A549 (cell line): ENCODE results near the gene HAUS6. TPM values are rescaled to one million over a fixed set of nuclear protein-coding genes. Genes with fewer than 3 reads are reported as not detected.

Source experiments
- ATAC-seq, 2 experiments: fragments of 200-7000 bp in 1 of 2; fragments of >200 bp in 1 of 2; cut with Nextera tagmentation in 1 of 2; cut with Tn5 transposase in 1 of 2; 3 replicates each; pipeline versions ENCODE4 v1.8.0 to v1.9.1; 2018 to 2020; ENCODE audit warnings: mild to moderate bottlenecking in 1 of 2, moderate library complexity in 1 of 2
- CTCF ChIA-PET: fragments of 300-600 bp; sonication (Branson Sonifier 250); formaldehyde crosslinking; extraction: SDS; loops from one replicate; lab custom pipeline; 2021; ENCODE audit warnings: antibody characterized with exemption, inconsistent platforms; lab: Yijun Ruan, JAX
- POLR2A ChIA-PET: fragments of 350-600 bp; formaldehyde crosslinking; extraction: SDS; loops from one replicate; lab custom pipeline; 2021; ENCODE audit warnings: antibody characterized with exemption, inconsistent platforms; lab: Yijun Ruan, JAX
- DNase-seq, 2 experiments: peaks; one replicate each; pipeline versions ENCODE4 v3.0.0 to v3.0.0-alpha.2; 2011 to 2016; ENCODE audit warnings: low read depth in 1 of 2, low spot score in 1 of 2
- FAIRE-seq: peaks from 2 replicates; lab custom pipeline; 2011; peaks lifted over from hg19 to GRCh38; lab: Jason Lieb, UNC
- H3K27ac ChIP-seq, 2 experiments: fragments of >200 bp; sonication (Bioruptor Twin); formaldehyde crosslinking; 3 replicates each; pipeline ENCODE4 v1.5.1; 2016 to 2017
- H3K4me1 ChIP-seq: fragments of >200 bp; sonication (Bioruptor Twin); formaldehyde crosslinking; 3 replicates; pipeline ENCODE4 v1.6.1; 2016
- H3K4me2 ChIP-seq: fragments of >200 bp; sonication (Bioruptor Twin); formaldehyde crosslinking; 3 replicates; pipeline ENCODE4 v1.6.1; 2016
- H3K4me3 ChIP-seq: fragments of >200 bp; sonication (Bioruptor Twin); formaldehyde crosslinking; 3 replicates; pipeline ENCODE4 v1.5.1; 2016
- H3K9me3 ChIP-seq: fragments of >200 bp; sonication (Bioruptor Twin); formaldehyde crosslinking; 3 replicates; pipeline ENCODE4 v1.6.1; 2016
- BHLHE40 ChIP-seq: IDR thresholded peaks from 2 replicates; pipeline ENCODE4 v1.6.1; 2012; ENCODE audit warnings: low read depth, low read length, inconsistent platforms
- CEBPB ChIP-seq, 2 experiments: fragments of >200 bp in 1 of 2; sonication (Bioruptor Twin) in 1 of 2; formaldehyde crosslinking in 1 of 2; IDR thresholded peaks; 2 replicates each; pipeline ENCODE4 v1.6.1; 2012 to 2016
- EHF ChIP-seq: fragments of 250-450 bp; sonication (Bioruptor Pico); IDR thresholded peaks from 2 replicates; pipeline ENCODE4 v1.5.0; 2020; ENCODE audit warnings: mild to moderate bottlenecking
- EHMT2 ChIP-seq: fragments of 200-600 bp; sonication (generic); IDR thresholded peaks from 2 replicates; pipeline ENCODE4 v1.6.1; 2016; ENCODE audit warnings: antibody characterized with exemption, low read depth, mild to moderate bottlenecking, moderate library complexity
- FOSB ChIP-seq: fragments of 250-450 bp; sonication (Bioruptor Pico); IDR thresholded peaks from 2 replicates; pipeline ENCODE4 v1.5.0; 2020; ENCODE audit warnings: mild to moderate bottlenecking, moderate library complexity
- GATA3 ChIP-seq: IDR thresholded peaks from 2 replicates; pipeline ENCODE4 v1.6.1; 2012; ENCODE audit warnings: borderline replicate concordance
- HES2 ChIP-seq: fragments of >200 bp; sonication (Bioruptor Twin); formaldehyde crosslinking; IDR thresholded peaks from 2 replicates; pipeline ENCODE4 v1.6.1; 2016
- HOXA7 ChIP-seq: fragments of 250-450 bp; sonication (Bioruptor Pico); IDR thresholded peaks from 2 replicates; pipeline ENCODE4 v1.5.0; 2020; ENCODE audit warnings: mild to moderate bottlenecking, moderate library complexity
- HOXB5 ChIP-seq: fragments of 250-450 bp; sonication (Bioruptor Pico); IDR thresholded peaks from 2 replicates; pipeline ENCODE4 v1.5.0; 2020; ENCODE audit warnings: mild to moderate bottlenecking, moderate library complexity
- JUN ChIP-seq, 2 experiments: fragments of >200 bp; sonication (Bioruptor Twin); formaldehyde crosslinking; IDR thresholded peaks; 2 replicates in 1 of 2; 3 replicates in 1 of 2; pipeline ENCODE4 v1.6.1; 2016 to 2017
- KDM1A ChIP-seq: fragments of 200-600 bp; sonication (generic); IDR thresholded peaks from 2 replicates; pipeline ENCODE4 v1.6.1; 2016; ENCODE audit warnings: low read depth, mild to moderate bottlenecking
- KDM5A ChIP-seq: fragments of 200-600 bp; sonication (generic); IDR thresholded peaks from 2 replicates; pipeline ENCODE4 v1.6.1; 2016; ENCODE audit warnings: antibody characterized with exemption, mild to moderate bottlenecking
- MAFK ChIP-seq: fragments of 450-650 bp; IDR thresholded peaks from 2 replicates; pipeline ENCODE4 v1.6.1; 2014; ENCODE audit not compliant: partially characterized antibody
- MAX ChIP-seq: IDR thresholded peaks from 2 replicates; pipeline ENCODE4 v1.6.1; 2012
- MAZ ChIP-seq: fragments of 150-350 bp; IDR thresholded peaks from 2 replicates; pipeline ENCODE4 v1.6.1; 2014; ENCODE audit warnings: antibody characterized with exemption, low read depth, low read length, borderline replicate concordance
- NFE2L2 ChIP-seq: fragments of 150-350 bp; conservative IDR thresholded peaks from 2 replicates; pipeline ENCODE4 v1.6.1; 2014; ENCODE audit warnings: low read length
- NPAS2 ChIP-seq: fragments of 250-450 bp; sonication (Bioruptor Pico); IDR thresholded peaks from 2 replicates; pipeline ENCODE4 v1.8.0; 2022; ENCODE audit warnings: mild to moderate bottlenecking, moderate library complexity, borderline replicate concordance
- NR3C1 ChIP-seq: fragments of >200 bp; sonication (Bioruptor Twin); formaldehyde crosslinking; IDR thresholded peaks from 3 replicates; pipeline ENCODE4 v1.6.1; 2017
- PBX3 ChIP-seq: IDR thresholded peaks from 2 replicates; pipeline ENCODE4 v1.6.1; 2012
- POLR2A ChIP-seq: IDR thresholded peaks from 2 replicates; pipeline ENCODE4 v1.6.1; 2012; ENCODE audit warnings: mild to moderate bottlenecking, low read length
- RAD21 ChIP-seq, 2 experiments: fragments of >200 bp in 1 of 2; sonication (Bioruptor Twin) in 1 of 2; formaldehyde crosslinking in 1 of 2; IDR thresholded peaks in 1 of 2; conservative IDR thresholded peaks in 1 of 2; 2 replicates in 1 of 2; 3 replicates in 1 of 2; pipeline ENCODE4 v1.6.1; 2012 to 2018; ENCODE audit warnings: inconsistent platforms in 1 of 2
- RCOR1 ChIP-seq: fragments of 150-350 bp; IDR thresholded peaks from 2 replicates; pipeline ENCODE4 v1.6.1; 2014; ENCODE audit warnings: antibody characterized with exemption, low read length, low read depth
- RNF2 ChIP-seq: fragments of 200-600 bp; sonication (generic); IDR thresholded peaks from 2 replicates; pipeline ENCODE4 v1.6.1; 2016; ENCODE audit warnings: low read depth, mild to moderate bottlenecking, antibody characterized with exemption, moderate library complexity, borderline replicate concordance
- SMC3 ChIP-seq: fragments of >200 bp; sonication (Bioruptor Twin); formaldehyde crosslinking; IDR thresholded peaks from 3 replicates; pipeline ENCODE4 v1.6.1; 2018; ENCODE audit warnings: inconsistent platforms
- TP53 ChIP-seq: fragments of 250-450 bp; sonication (Bioruptor Pico); IDR thresholded peaks from 2 replicates; pipeline ENCODE4 v1.5.0; 2021; ENCODE audit warnings: mild to moderate bottlenecking, moderate library complexity
- WGBS: methylation state at CpG from one replicate; pipeline ENCODE4 v1.1.6; 2017; ENCODE audit errors: missing lambda C conversion rate; 5-methylcytosine and 5-hydroxymethylcytosine counted together
- polyA plus RNA-seq, 4 experiments: library from polyadenylated mRNA; depleted of rRNA in 3 of 4; stranded (reverse); fragments of >200 nt; fragmentation: RNase III in 1 of 4; extraction: RNeasy Plus Mini Kit Qiagen cat#74134 plus additional on column Dnase treatment in 1 of 4; gene quantifications; 2 replicates in 3 of 4; 3 replicates in 1 of 4; pipeline ENCODE4 v1.2.3, GENCODE V29; 2011 to 2017
- TF ChIP-seq, protein P1 (sequence below): fragments of 250-450 bp; sonication (Bioruptor Pico); IDR thresholded peaks from 2 replicates; pipeline ENCODE4 v1.5.0; 2021; ENCODE audit warnings: mild to moderate bottlenecking, moderate library complexity, borderline replicate concordance

The HAUS6 gene
- polyA plus RNA-seq, 2 of the 4 experiments (the other 2 are of a cell fraction) = 22.4 to 34.6 TPM

DNA sequence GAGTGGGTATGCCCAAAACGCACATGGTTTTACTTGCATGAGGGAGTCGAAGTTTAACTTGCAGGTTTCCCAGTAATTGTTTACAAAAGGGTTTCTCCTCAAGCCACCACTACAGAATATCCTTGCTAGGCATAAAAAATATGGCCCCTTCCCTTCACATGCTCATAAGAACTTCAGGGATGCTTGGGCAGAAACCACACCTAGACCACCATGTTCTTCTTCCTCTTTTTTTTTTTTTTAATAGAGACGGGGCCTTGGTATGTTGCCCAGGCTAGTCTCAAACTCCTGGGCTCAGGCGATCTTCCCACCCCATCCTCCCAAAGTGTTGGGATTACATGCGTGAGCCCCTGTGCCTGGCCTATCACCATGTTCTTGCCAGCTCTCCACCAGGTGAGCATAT lies 43.2 kb upstream of the HAUS6 start:
- Histone ChIP-seq H3K27ac (no peak overlapping the region), H3K4me3 (no peak overlapping the region), H3K9me3 (no peaks in the 10 kb centered on the region), H3K4me2 (no peak overlapping the region), H3K4me1 (peaks cover 14% of the 10 kb centered on the region; the same call in 2 of the 3 replicates)
- WGBS = 78% methylated on average over 5 of the region's 5 CpGs
- no peak for FAIRE-seq
- POLR2A ChIA-PET = no interaction called here
- TF ChIP-seq RCOR1 = no peak
- TF ChIP-seq PBX3 = no peak
- TF ChIP-seq MAZ = no peak
- TF ChIP-seq KDM5A = no peak
- TF ChIP-seq NR3C1 = no peak
- no peak for TF ChIP-seq MAFK
- TF ChIP-seq HOXB5 = no peak
- no peak for TF ChIP-seq MAX
- TF ChIP-seq EHMT2 = no peak
- no peak for TF ChIP-seq RAD21 (conservative IDR thresholded peaks at IDR 0.05 in 1 of 2, IDR thresholded peaks at IDR 0.05 in 1 of 2)
- TF ChIP-seq FOSB (CRISPR knock-in tag) = no peak
- no peak for TF ChIP-seq GATA3
- no peak for TF ChIP-seq RNF2
- no peak for TF ChIP-seq CEBPB (IDR thresholded peaks at IDR 0.05)
- no peak for TF ChIP-seq BHLHE40
- TF ChIP-seq, protein P1, sequence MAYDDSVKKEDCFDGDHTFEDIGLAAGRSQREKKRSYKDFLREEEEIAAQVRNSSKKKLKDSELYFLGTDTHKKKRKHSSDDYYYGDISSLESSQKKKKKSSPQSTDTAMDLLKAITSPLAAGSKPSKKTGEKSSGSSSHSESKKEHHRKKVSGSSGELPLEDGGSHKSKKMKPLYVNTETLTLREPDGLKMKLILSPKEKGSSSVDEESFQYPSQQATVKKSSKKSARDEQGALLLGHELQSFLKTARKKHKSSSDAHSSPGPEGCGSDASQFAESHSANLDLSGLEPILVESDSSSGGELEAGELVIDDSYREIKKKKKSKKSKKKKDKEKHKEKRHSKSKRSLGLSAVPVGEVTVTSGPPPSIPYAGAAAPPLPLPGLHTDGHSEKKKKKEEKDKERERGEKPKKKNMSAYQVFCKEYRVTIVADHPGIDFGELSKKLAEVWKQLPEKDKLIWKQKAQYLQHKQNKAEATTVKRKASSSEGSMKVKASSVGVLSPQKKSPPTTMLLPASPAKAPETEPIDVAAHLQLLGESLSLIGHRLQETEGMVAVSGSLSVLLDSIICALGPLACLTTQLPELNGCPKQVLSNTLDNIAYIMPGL = no peak
- no peak for DNase-seq
- CTCF ChIA-PET = interaction anchor here (1.4 kb wide), 1 partner anchor 28 kb away, joined by 5 read pairs; no protein-coding TSS in a partner anchor
- ATAC-seq = no peak

DNA sequence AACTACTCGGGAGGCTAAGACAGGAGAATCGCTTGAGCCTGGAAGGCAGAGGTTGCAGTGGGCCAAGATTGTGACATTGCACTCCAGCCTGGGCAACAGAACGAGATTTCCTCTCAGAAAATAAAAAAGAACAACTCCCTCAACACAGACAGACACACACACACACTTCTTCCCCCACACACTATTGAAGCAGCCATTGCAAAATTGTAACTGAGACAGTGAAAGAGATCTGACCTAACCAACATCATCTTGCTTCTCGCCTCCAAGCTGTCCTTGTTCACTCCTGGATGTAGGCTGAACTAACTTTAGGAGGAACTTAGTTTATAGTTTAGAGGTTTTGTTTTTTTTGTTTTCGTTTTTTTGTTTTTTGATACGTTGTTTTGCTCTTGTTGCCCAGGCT lies 37.6 kb upstream of the HAUS6 start:
- H3K4me3 ChIP-seq = no peak overlapping the region
- FAIRE-seq (no peak), DNase-seq (no peak), ATAC-seq (no peak)
- no peak for TF ChIP-seq JUN (IDR thresholded peaks at IDR 0.05)
- no peak for TF ChIP-seq POLR2A
- TF ChIP-seq RAD21 (conservative IDR thresholded peaks at IDR 0.05 in 1 of 2, IDR thresholded peaks at IDR 0.05 in 1 of 2) = no peak
- TF ChIP-seq MAX = no peak
- no peak for TF ChIP-seq MAZ
- no peak for TF ChIP-seq KDM5A
- TF ChIP-seq TP53 (CRISPR knock-in tag) = no peak
- no peak for TF ChIP-seq NPAS2 (CRISPR knock-in tag)
- TF ChIP-seq MAFK = no peak
- no peak for TF ChIP-seq KDM1A
- no peak for TF ChIP-seq EHF (CRISPR knock-in tag)
- no peak for TF ChIP-seq HOXA7
- TF ChIP-seq HES2 = no peak
- TF ChIP-seq GATA3 = no peak
- TF ChIP-seq HOXB5 = no peak
- TF ChIP-seq NFE2L2 = no peak
- no peak for TF ChIP-seq RNF2
- TF ChIP-seq SMC3 = no peak
- CTCF ChIA-PET = no interaction called here
- peaks cover 14% of the 10 kb centered on the region; the same call in 2 of the 3 replicates for H3K4me1 ChIP-seq
- H3K9me3 ChIP-seq = no peaks in the 10 kb centered on the region
- H3K4me2 ChIP-seq = no peak overlapping the region
- H3K27ac ChIP-seq = peak overlapping the region in 1 of 2 experiments; percentile 38; a peak in 2 of 6 replicates
- 86% methylated on average over 6 of the region's 6 CpGs for WGBS
- POLR2A ChIA-PET = no interaction called here
